Measurements from ENCODE around the gene CCNF.

GRCh38 chr16:2473999-2474876 lies 45.0 kb downstream of the CCNF start:
- TF ChIP-seq CTCF (IDR thresholded peaks at IDR 0.05) (peak in 3 of 6 experiments; percentile 24 to 43 (median 28)), POLR2A (IDR thresholded peaks at IDR 0.05) (no peak)
